NCI-H2107 treated with DMSO at 0.1 percent for 48 hours (cell line): ENCODE data around the gene PHC3.

Source experiments
- DNase-seq: peaks from one replicate; lab custom pipeline; 2025; ENCODE audit not compliant: unreplicated experiment; lab: John Stamatoyannopoulos, UW

Gene PHC3

DNA sequence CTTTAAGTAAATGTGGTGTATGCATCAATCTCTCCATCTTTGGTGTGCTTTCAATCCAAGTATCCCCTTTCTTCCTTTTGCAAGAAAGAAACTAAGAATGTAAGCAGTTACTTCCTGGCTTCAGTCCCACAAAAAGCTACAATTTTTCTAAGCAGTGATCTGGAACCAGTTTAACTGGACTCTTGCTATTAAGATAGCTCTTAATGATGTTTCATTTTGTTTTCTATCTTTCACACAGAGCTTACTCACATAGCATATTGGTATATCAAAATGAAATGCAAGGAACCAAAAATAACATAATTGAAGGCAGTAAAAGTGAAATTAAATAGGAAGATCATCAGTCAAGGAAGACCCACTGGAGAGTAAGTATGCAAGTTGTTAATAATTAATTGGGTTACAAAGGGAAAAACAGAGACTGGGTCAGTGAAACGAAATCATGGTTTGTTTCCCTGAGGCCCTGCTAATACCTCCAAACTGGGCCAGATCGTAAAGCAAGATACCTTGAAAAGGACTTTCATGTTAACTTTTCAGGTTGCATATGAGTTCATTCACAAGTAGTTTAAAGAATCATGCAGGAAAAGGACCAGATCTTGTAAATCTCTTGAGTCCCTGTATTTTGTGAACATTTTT, 101.9 kb downstream of the PHC3 start:
- DNase-seq: no peak

DNA sequence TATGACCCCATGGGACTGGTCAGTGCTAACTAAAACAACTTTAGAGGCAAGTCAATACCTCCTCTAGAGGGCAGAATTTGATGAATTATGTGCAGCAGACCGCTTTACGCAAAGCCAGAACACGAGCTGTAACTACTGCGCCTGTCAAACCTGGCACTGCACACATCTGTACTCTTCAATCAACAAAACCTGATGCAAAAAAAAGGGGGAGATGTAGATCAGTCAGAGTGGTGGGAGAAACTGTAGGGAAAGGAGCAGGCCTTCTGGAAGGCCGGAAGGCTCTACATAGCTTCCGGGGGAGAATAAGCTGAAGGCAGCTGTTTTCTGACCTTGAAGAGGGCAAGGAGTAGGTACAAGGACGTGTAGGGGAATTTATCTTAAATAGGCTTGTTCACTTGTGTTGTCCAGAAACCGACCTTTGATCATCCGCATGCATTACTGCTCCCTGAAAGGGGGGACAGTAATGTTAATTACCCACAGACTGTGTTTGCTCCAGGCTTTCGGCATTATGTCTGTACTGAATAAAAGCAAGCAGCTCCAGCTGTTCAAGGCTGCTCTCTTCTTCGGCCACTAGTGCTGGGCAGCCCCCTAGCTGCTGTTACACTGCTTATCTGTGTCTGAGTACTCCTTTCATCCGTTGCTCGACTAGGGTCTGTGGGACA, 102.8 kb downstream of the PHC3 start:
- DNase-seq: no peak

DNA sequence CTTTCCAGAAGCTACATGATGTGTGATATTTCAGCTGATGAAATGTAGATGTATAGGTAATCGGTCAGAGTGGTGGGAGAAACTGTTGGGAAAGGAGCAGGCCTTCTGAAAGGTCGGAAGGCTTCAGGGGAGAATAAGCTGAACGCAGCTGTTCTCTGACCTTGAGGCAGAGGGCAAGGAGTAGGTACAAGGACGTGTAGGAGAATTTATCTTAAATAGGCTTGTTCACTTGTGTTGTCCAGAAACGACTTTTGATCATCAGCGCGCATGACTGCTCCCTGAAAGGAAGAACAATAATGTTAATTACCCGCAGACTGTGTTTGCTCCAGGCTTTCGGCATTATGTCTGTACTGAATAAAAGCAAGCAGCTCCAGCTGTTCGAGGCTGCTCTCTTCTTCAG, 104.2 kb downstream of the PHC3 start:
- DNase-seq: no peak

DNA sequence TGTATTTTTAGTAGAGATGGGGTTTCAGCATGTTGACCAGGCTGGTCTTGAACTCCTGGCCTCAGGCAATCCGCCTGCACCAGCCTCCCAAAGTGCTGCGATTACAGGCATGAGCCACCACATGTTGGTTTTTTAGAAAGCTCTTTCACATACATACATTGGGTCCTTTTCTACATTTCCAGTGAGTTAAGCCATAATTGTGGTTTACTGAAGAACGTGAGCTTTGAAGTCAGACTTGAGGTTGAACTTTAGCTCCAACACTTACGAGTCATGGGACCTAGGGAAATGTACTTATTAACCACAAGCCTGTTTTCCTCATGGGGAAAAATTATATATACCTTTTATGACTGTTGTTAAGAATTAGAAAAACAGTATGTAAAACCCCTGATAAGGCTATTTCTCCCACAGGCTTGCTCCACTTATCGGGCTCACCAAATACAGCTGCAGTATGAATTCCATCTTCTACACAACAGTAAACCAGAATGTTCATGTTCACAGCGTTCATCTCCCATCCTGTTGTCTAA, 104.8 kb downstream of the PHC3 start:
- DNase-seq: no peak

DNA sequence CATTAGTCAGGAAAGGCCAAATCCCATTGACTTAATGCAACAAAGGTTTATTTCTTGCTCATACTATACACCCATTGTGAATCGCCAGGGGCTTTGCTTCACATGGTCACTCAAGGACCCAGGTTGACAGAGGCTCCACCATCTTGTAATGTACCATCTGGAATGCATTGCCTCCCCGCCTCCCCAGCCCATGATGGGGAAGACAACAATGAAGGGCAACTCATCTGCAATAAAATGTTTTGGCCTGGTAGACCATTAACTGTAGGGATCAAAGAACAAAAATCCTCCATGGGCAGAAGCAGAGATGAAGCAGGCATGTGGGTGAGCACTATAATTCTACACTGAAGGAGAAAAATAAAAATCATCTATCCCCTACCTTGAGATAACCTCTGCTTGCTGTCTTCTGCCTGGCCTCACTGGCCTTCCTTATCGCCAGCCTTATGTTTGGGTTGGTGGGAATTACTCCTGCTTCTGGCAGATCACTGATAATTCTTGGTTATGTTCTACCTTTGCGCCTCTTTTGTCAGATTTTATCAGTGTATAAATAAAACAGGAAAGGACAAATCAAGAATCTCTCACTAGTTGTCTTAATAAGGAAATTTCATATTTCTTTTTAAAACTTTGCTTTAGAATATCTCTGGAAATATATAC, 106.0 kb downstream of the PHC3 start:
- no peak for DNase-seq

DNA sequence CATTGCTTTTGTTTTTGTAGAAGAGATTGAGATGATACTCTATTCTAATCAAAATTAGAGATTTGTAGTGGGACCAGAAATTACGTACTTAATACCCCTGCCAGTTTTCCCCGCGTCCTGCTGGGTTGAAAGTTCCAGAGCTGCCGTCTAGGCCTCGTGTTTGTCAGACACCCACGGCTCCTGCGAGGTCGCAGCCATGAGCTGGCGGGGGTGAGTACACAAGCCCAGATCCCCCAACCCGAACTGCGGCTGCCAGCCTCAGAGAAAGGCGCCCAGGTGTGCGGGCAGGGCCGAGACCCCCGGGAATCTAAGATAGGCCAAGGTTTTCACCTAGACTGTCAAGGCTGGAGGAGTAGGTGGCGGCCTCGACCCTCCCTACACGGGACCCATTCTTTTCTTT, 117.4 kb downstream of the PHC3 start:
- DNase-seq: no peak

DNA sequence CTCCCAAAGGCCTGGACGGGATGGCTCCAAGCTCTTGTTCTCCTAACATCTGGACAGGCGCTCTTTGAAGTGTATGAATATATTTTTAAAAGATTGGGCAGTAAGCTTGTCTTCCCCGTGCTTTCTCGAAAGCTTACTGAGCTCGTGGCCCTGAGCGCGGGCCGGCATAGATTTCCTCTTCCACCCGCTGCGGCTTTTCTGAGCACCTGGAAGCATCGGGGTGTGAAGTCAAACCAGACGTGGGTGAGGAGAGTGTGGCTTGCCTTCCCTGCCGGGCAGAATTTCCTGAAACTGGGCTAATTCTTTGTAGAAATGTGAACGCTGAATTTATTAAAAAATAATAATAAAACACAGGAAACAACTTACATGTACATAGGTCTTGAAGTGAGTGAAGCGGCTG, 117.8 kb downstream of the PHC3 start:
- no peak for DNase-seq

DNA sequence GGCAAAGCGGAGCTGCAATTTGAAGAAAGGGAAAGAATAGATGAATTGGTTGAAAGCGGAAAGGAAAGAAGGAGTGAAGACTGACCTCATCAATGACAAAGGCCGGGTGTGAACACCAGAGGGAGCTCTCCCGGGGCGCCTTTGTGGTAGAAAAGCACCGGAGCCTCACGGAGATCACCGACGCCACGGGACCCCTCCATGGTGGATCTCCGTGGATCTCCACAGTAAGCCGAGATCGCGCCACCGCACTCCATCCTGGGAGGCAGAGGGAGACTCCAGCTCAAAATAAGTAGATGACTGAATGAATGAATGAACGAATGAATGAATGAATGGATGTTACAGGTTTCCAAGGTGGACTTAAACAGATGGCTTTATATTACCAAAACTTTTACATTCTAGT, 118.8 kb downstream of the PHC3 start:
- DNase-seq: no peak

DNA sequence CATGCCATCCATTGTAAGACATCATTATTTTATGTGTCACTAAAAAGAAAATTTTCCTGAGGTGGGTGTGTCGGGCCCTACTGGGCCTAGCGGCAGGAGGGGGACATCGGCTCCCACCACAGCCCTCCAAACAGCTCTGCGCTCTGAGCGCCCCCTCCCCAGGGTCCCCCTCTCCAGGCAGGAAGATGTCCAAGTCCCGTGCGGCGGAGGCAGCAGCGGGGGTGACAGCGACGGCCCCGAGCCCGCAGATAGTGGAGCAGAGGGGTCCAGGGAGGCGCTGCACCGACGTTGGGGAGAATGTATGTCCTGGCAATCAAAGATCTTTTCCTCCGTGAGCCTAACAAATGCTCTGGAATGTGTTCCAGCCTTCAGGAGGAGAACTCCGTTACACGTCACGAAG, 119.5 kb downstream of the PHC3 start:
- no peak for DNase-seq

DNA sequence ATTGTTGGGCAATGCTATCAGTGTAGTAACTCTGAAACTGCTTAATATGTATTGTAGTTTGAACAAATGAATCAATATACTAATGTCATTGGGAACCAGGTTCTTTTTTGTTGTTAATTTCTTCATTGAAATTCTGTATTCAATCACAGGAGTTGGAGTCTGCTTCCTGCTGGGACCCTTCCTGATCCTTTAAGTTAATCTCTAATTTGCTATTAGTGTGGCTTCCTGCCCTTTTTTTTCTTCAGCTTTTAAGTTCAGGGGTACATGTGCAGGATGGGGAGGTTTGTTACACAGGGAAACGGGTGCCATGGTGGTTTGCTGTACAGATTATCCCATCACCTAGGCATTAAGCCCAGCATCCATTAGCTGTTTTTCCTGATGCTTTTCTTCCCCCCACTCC, 122.1 kb downstream of the PHC3 start:
- DNase-seq: no peak

DNA sequence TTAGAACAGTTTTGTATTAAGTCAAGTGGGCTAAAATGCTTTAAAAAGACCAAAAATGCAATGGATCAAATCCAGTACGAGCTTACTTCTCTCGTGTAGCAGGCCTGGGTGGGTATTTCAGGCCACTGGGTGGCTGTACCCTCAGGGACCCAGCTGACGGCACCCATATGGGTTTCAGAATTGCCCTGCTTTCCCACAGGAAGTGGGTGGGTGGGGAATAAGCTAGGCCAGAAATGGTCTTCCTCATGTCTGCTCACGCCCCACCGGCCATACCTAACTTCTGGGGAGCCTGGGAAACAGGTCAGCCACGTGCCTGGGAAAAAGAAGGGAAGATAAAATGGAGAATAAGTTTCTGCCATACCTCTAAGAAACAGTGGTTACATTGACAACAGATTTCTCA, 123.4 kb downstream of the PHC3 start:
- no peak for DNase-seq

DNA sequence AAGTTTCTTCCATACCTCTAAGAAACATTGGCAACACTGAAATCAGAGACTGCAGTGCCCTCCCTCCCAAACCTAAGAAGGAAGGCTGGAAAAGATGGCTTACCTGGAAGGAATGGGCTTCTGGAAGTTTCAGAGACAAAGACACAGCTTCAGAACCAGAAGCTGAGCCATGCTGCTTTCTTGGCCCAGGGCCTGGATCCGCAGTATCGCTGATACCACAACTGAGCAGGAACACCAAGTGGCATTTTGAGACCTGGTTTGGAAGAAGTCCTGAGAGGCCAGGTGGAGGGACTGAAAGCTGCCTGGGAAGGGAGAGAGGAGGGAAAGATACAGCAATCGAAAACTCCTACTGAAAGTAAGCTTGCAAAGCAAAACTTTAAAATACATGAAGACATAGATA, 124.0 kb downstream of the PHC3 start:
- DNase-seq: no peak

DNA sequence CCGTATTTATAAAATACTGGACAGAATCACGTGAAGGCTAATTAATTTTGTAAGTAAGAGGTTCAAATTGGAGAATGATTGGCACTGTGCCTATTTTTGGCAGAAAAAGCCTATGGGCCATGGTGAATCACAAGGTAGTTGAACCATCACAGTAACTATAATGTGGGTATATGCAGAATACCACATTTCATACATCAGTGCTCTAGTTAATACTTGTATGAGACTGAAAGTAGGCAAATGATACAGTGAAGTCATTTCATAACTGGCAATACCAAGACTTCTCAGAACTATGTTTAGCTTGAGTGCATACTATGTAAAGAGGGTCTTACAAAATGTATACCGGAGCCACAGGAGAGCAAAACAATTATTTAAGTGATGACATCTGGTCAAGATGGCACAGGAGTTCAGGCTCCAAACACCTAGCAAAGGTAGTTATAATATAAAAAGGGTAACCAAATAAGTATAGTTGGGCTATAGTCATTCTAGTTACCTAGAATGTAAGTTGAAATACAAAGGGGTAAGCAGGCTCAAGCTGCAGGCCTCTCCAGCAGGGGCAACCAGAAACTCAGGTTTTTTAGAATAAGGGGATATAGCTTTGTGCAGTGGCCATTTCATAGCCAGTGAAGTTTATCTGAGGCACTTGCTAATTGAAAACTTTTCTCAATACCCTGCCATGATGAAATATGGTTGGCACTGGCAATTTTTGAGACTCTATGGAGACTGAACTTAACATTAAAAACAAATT, 124.7 kb downstream of the PHC3 start:
- DNase-seq: no peak

DNA sequence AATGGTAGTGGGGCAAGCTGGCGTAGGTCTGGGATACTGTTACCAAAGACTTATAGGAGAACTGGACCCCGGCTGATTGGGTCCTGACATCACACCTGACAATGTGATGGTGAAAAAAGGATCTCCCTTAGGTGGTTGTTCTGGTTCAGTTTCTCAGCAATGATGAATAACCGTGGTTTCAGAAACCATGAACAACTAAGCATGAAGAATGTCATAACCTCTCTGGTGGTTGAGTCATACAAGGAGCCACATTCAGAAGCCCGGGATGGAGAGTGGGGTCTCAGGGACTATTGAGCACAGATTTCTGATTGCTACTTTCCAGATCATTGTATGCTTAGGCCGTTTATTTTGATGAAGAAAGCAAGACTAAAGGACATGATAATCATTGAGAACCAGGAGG, 126.3 kb downstream of the PHC3 start:
- no peak for DNase-seq

DNA sequence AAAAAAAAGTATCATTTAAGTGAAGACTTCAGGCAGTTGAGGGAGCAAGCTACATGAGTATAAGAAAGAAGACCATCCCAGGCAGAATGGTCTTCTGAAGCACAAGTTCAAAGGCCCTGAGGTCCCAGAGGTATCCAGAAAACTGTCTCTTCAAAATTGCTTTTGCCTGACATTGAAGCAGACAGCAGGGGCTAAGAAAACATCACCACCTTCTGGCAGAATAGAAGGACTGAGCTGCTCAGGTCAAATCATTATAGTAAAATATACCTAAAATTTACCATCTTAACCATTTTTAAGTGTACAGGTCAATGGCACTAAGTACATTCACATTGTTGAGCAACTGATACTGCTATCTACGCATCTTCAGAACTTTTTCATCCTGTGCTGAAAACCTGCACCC, 127.3 kb downstream of the PHC3 start:
- no peak for DNase-seq

DNA sequence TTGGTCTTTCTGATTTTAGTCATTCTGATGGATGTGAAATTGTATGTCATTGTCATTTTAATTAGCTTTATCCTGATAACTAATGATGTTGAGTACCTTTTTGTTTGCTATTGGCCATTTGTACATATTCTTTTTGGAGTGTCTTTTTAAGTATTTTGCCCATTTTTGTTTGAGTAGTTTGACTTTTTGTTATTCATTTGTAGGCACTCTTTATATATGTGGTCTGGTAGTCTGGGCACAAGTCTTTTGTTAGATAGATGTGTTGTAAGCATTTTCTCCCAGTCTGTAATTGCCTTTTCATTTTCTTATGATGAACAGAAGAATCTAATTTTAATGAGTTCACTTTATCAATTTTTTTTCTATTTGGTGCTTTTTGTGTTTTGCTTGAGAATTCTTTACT, 129.1 kb downstream of the PHC3 start:
- no peak for DNase-seq

DNA sequence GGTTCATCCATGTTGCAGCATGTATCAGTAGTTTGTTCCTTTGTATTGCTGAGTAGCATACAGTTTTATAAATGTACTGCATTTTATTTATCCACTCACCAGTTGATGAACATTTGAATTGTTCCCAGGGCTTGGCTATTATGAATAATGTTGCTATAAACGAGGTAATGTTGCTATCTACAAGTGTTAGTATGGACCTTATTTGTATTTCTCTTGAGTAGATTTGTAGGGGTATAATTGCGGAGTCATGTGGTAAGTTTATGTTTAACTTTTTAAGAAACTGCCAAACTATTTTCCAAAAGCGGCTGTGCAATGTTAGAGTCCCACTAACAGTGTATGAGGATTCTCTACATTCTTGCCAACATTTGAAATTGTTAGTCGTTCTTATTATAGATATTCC, 130.8 kb downstream of the PHC3 start:
- DNase-seq: no peak

DNA sequence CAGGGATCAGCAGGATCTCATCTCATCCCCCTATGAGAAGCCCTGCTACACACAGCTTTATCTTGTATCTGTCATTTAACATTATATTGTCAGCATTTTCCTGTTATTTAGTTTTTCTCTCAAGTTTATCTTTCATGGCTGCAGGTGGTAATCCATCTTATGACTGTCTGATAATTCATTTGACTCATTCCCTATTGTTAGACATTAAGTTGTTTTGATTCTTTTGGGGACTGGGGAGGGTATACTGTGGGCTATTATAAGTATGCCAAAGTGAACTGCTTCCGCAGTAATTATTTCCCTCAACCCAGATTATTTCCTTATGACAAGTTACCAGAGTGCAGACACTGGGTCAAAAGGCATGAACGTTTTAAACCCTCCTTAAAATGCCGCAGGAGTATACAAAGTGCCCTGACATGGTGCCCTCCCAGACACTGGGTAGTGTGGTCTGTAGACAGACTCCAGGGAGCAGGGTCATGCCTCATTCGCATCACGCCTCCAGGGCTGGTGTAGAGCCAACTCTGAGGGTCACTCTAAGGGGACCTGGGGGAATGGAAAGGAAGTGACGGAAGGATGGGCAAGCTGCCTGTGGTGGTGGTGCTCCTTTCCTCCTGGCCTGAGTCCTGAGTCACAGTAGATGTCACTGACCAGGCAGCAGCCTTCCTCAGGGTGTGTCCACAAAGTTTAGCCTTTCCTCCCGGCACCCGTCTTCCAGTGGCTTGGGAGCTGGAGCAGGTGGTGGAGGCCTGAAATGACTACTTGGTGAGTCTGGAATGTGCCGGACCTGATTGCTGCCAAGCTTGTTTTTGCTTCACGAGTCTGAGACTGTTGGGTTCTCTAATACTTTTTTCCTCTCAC, 132.2 kb downstream of the PHC3 start:
- no peak for DNase-seq

DNA sequence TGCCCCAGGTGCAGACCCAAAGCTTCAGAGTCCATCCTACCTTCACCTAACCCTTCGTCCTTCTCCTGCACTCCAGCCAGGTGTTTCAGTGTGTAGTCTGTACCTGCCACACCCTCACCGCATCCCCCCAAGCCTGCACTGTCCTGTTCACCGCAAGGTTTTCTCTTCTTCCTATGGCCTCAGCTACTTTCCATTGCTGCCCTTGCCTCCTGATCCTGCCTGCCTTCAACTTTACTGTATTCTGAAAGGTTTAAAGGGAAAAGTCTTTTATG, 134.5 kb downstream of the PHC3 start:
- DNase-seq: no peak

DNA sequence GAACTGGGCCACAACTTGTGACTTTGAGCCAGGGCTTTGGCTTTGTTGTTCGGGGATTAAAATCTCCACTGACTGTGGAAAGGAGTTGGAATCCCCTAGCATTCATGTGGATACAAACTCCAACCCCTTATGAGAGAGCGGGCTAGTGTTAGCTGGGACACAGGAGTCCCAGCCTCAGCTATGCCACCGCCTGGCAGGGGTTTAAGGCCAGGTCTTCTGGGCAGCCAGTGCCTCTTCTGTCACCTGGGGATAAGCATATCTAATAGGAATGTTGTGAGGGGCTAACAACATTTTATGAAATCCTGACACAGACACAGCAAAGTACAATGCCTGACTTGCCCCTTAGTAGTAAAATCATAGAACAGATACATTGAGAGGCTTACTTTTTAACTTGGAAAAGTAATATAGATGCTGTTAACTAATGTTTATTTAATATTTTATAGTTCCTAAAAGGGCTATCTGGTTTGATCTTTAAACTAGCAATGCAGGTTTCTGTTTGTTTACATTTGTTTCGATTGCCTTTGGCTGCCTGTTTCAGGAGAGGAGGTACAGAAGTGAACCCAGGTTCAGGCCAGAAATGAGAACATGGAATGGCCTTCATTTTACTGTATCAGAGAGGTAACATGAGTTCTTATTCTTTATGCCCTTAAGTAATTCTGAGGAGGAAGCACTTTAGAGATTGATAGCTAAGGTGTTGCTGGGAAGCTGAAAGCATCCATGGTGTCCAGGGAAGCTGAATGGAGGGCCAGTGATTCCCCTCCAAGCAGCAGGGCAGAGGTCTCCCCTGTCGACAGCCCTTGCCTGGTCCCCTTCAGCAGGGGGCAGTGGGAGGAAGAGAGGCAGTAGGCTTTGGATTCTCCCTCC, 135.0 kb downstream of the PHC3 start:
- DNase-seq: no peak
